Prostate gland (tissue), 2 donors: ENCODE measurements around the gene RALGPS1. TPM values are rescaled to one million over a fixed set of nuclear protein-coding genes. Genes with fewer than 3 reads are reported as not detected.

Experiments
- DNase-seq: peaks from one replicate; pipeline ENCODE4 v3.0.0-alpha.2; 2019; ENCODE audit warnings: low spot score
- H3K27ac ChIP-seq, 2 donors: fragments of 200-600 bp; sonication (generic); 2 replicates each; pipeline ENCODE4 v1.5.1; 2017 to 2019
- H3K27me3 ChIP-seq: fragments of 200-600 bp; sonication (generic); replicated peaks from 2 replicates; pipeline ENCODE4 v1.5.1; 2019; ENCODE audit not compliant: insufficient read depth
- H3K36me3 ChIP-seq, 2 donors: fragments of 200-600 bp; sonication (generic); 1 replicate in 1 of 2; 2 replicates in 1 of 2; pipeline versions ENCODE4 v1.5.1 to v1.8.1; 2017 to 2019
- H3K4me1 ChIP-seq: fragments of 200-600 bp; sonication (generic); replicated peaks from 2 replicates; pipeline ENCODE4 v1.5.1; 2019
- H3K4me3 ChIP-seq, 2 donors: fragments of 200-600 bp; sonication (generic); 2 replicates each; pipeline ENCODE4 v1.5.1; 2017 to 2019
- H3K9me3 ChIP-seq: fragments of 200-600 bp; sonication (generic); 2 replicates; pipeline ENCODE4 v1.5.1; 2017
- POLR2A ChIP-seq: fragments of 450-650 bp; IDR thresholded peaks from one replicate; pipeline ENCODE4 v1.6.1; 2016; ENCODE audit warnings: antibody characterized with exemption, mild to moderate bottlenecking
- POLR2AphosphoS5 ChIP-seq: sonication (generic); formaldehyde crosslinking; IDR thresholded peaks from one replicate; pipeline ENCODE4 v1.6.1; 2017; ENCODE audit warnings: antibody characterized with exemption
- WGBS: methylation state at CpG from one replicate; pipeline ENCODE4 v1.1.5; 2018; 5-methylcytosine and 5-hydroxymethylcytosine counted together
- intact Hi-C: fragments of 100-400 bp; cut with DNase I; formaldehyde crosslinking; loops from one replicate; pipeline ENCODE4 v1.14.2; 2022
- total RNA-seq, 2 donors: library from RNA; depleted of rRNA; stranded (reverse); fragments of >200 nt; gene quantifications; one replicate each; pipeline ENCODE4 v1.1.0, GENCODE V29; 2016
- TF ChIP-seq, protein P1 (sequence below), 4 experiments: fragments of 200-600 bp in 2 of 4; fragments of 450-650 bp in 2 of 4; sonication (generic) in 2 of 4; IDR thresholded peaks; 1 replicate in 3 of 4; 2 replicates in 1 of 4; pipeline ENCODE4 v1.5.1; 2016 to 2019; ENCODE audit warnings: antibody characterized with exemption in 4 of 4, mild to moderate bottlenecking in 2 of 4, moderate library complexity in 2 of 4

The RALGPS1 gene
- total RNA-seq, 2 donors from 2014 or later, result 14.7 to 20.7 TPM

DNA sequence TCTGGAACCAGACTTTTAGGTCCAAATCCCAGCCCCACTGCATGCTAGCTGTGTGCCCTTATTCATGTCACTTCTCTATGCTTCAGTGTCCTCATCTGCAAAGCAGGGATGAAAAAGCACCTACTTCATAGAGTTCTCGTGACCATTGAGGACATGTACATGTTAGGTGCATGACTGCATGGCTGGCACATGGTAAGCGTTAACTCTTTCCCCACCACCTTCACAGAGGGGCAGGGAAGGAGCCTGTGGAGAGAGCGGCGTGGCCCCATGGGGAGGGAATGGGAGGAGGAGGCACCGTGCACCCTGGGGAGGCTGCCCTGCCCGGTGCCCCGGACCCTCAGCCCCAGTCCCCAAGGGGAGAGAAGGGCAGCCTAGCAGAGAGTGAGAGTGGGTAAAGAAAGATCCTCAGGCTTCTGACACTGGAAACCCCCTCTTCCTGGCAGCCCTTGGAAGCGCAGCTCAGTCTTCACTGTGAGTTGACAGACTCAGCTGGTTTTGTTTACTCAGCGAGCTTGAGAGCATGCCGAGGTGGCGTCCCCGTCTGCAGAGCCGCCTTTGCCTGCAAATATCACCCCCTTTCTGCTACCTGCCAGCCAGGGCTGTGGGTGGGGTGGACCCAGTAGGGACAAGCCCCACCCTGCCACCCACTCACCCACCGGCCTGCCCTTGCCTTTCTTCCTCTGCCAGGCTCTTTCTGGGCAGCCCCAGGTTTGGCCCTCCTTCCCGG is 218.5 kb downstream of the RALGPS1 start:
- intact Hi-C loops, result no loop called here
- WGBS, result 37% methylated on average over 15 of the region's 15 CpGs
- Histone ChIP-seq H3K27ac (peak overlapping the region; percentile 63 to 74), H3K36me3 (no peaks in the 10 kb centered on the region), H3K4me3 (no peak overlapping the region), H3K9me3 (no peaks in the 10 kb centered on the region), H3K27me3 (no peaks in the 10 kb centered on the region), H3K4me1 (peaks cover 16% of the 10 kb centered on the region)
- peak; percentile 70 for DNase-seq
- no peak for TF ChIP-seq POLR2A
- peak; percentile 47 for TF ChIP-seq POLR2AphosphoS5

DNA sequence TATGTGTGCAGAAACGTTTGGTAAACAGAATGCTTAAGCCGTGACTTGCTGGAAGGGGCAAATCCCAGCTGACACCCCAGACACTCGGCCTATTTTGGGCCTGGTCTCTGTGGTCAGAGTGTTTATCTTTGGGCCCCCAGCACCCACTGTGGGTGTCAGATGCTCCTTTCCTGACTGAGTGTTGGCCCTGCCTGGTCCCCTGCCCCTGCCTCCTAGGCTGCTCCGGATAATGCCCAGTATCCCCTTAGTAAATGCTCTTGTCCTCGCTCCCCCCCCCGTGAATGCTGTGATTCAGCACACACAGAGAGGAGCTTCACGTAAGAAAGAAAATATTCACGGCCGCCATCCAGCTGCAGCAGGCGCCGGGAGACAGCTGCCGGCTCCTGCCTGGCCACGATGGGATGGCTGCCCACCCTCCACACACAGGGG is 219.2 kb downstream of the RALGPS1 start:
- Histone ChIP-seq H3K36me3 (no peaks in the 10 kb centered on the region), H3K4me1 (peaks cover 16% of the 10 kb centered on the region), H3K9me3 (no peaks in the 10 kb centered on the region), H3K27ac (peak overlapping the region; percentile 63 to 74), H3K4me3 (no peak overlapping the region), H3K27me3 (no peaks in the 10 kb centered on the region)
- 22% methylated on average over 13 of the region's 13 CpGs for WGBS
- TF ChIP-seq POLR2AphosphoS5, result no peak
- no peak for TF ChIP-seq POLR2A
- TF ChIP-seq, protein P1, sequence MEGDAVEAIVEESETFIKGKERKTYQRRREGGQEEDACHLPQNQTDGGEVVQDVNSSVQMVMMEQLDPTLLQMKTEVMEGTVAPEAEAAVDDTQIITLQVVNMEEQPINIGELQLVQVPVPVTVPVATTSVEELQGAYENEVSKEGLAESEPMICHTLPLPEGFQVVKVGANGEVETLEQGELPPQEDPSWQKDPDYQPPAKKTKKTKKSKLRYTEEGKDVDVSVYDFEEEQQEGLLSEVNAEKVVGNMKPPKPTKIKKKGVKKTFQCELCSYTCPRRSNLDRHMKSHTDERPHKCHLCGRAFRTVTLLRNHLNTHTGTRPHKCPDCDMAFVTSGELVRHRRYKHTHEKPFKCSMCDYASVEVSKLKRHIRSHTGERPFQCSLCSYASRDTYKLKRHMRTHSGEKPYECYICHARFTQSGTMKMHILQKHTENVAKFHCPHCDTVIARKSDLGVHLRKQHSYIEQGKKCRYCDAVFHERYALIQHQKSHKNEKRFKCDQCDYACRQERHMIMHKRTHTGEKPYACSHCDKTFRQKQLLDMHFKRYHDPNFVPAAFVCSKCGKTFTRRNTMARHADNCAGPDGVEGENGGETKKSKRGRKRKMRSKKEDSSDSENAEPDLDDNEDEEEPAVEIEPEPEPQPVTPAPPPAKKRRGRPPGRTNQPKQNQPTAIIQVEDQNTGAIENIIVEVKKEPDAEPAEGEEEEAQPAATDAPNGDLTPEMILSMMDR (IDR thresholded peaks at IDR 0.05), result no peak
- DNase-seq, result peak; percentile 50
- intact Hi-C loops, result loop anchor here (2.0 kb wide), 1 partner anchor 53 kb away; no protein-coding TSS in a partner anchor

DNA sequence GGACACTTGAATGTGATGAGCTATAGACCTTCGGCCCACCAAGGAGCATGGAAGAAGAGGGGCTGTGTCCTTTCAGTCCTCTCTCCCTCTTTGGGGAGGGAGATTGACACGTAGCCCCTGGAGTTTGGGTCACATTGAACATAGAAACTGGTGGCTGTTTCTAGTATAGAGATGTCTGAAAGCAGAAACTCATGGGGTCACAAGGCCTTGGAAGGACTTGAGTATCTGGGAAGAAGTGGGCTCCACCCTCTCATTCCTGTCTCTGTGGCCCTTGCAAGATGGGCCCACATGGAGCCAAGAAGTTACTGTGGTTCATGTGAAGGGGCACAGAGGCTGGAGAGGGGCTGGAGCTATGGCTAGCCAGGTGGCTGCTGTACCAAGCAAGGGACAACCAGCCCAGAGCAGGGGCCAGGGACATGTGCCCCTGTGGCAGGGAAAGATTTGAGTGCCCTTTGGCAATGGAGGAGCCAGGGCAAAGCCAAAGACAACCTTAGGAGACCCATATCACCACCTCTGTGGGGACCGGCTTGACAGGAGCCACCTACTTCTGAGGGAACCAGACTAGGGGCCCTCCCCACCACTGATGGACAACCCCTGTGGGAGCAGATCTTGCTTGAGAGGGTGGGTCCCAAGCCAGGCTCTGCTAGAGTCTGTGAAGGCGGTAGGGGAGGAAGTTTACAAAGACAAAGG is 220.6 kb downstream of the RALGPS1 start:
- Histone ChIP-seq H3K36me3 (no peaks in the 10 kb centered on the region), H3K4me1 (peaks cover 16% of the 10 kb centered on the region), H3K27me3 (no peaks in the 10 kb centered on the region), H3K27ac (peak overlapping the region in 1 of 2 donors; percentile 6), H3K9me3 (no peaks in the 10 kb centered on the region), H3K4me3 (no peak overlapping the region)
- WGBS, result 98% methylated on average over 3 of the region's 4 CpGs
- DNase-seq, result no peak
- TF ChIP-seq, protein P1 (IDR thresholded peaks at IDR 0.05), result no peak
- no peak for TF ChIP-seq POLR2AphosphoS5
- TF ChIP-seq POLR2A, result no peak
- intact Hi-C loops, result loop anchor here (2.0 kb wide), 1 partner anchor 52 kb away; no protein-coding TSS in a partner anchor

DNA sequence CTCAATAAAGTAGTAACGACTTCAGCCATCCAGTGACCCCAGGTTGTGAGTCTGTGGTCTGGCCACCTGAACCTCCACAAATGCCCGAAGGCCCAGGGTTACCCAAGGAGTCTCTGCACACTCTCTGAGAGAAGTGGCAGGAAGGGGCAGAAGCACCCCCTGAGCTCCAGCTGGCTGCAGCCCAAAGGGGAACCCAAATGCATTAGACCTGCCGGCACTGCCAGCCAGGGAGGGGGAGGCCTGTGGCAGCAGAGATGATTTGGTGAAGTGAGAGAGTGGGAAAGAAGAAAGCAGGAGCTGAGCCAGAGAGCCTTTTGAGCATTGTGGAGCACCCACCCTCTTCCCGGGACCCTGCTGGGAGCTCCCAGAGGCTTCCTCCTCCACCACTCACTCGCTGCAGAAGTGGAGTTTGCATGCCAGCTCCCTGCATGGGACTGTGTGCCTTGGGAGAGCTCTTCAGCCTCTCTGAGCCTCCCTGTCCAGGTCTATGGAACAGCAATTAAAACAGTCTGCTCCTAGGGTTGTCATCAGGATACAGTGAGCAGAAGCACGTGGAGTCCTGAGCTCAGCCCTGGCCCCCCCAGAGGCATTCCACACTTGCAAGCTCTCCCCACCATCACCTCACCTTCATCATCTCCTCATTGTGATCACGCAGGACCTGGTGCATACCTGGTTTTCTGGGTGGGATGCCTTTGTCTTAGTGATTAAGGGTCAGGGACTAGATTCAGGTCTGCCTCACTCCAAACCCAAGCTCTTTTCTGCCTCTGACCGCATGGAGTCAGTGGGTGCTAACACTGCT is 221.7 kb downstream of the RALGPS1 start:
- DNase-seq, result no peak
- intact Hi-C loops, result no loop called here
- TF ChIP-seq POLR2AphosphoS5 (no peak), POLR2A (no peak)
- TF ChIP-seq, protein P1 (IDR thresholded peaks at IDR 0.05), result no peak
- no peak overlapping the region for H3K4me3 ChIP-seq
- no peak overlapping the region for H3K27ac ChIP-seq
- H3K9me3 ChIP-seq, result no peaks in the 10 kb centered on the region
- whole genome bisulfite sequencing, result 84% methylated on average over 8 of the region's 8 CpGs
- peaks cover 16% of the 10 kb centered on the region for H3K4me1 ChIP-seq
- H3K36me3 ChIP-seq, result no peaks in the 10 kb centered on the region
- no peaks in the 10 kb centered on the region for H3K27me3 ChIP-seq
